Measurements from ENCODE around the gene SV2C. TPM values are rescaled to one million over a fixed set of nuclear protein-coding genes. Genes with fewer than 3 reads are reported as not detected.

The SV2C gene
- total RNA-seq, 1 experiment from 2014 or later = not detected

DNA sequence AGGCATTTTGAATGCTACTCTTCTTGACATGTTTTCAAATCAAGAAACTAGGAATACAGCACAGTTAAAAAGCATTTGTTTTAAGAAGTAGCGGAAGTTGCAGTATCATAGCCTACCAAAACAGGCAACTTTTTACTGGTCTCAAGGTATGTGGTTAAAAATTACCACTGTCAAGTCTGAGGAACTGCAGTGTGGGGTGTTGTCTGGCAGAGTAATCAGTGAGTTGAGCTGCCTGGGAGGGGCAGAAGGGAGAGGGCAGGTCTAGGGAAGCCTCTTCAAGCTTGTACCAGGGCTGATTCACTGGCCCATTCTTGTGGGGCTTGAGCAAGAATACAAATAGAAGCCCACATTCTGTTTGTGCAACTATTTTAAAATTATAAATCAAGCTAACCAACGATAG, 42.4 kb upstream of the SV2C start:
- Histone ChIP-seq H3K36me3 (ENCODE audit: control insufficient read depth in 1 of 2, insufficient read depth in 2 of 2, low read length in 2 of 2) (no peaks in the 10 kb centered on the region), H3K4me1 (ENCODE audit: control insufficient read depth in 1 of 2, insufficient read depth in 2 of 2, low read length in 2 of 2) (no peaks in the 10 kb centered on the region), H3K9me2 (ENCODE audit: insufficient read depth) (no peaks in the 10 kb centered on the region), H3K27me3 (ENCODE audit: insufficient read depth, low read length) (peaks cover 30% of the 10 kb centered on the region), H4K20me1 (ENCODE audit: insufficient read depth) (no peaks in the 10 kb centered on the region), H3K4me2 (ENCODE audit: low read length) (no peak overlapping the region), H3K4me3 (replicated peaks in 1 of 2; ENCODE audit: low read depth in 1 of 2, low read length in 2 of 2) (no peak overlapping the region), H3K9me3 (ENCODE audit: control insufficient read depth in 1 of 2, insufficient read depth in 1 of 2, low read depth in 1 of 2, low read length in 2 of 2) (no peaks in the 10 kb centered on the region), H3K27ac (ENCODE audit: low read depth, low read length) (no peak overlapping the region), H3K9ac (ENCODE audit: low read length) (no peak overlapping the region), H2AFZ (ENCODE audit: low read depth, low read length, poor library complexity, severe bottlenecking) (no peak overlapping the region), H3K79me2 (ENCODE audit: insufficient read depth, low read length) (no peaks in the 10 kb centered on the region)
- intact Hi-C loops (cut with micrococcal nuclease) = no loop called here
- DNase-seq (ENCODE audit: low read depth, low spot score) (no peak), ATAC-seq (no peak)
- CTCF ChIA-PET = no interaction called here
- POLR2A ChIA-PET = no interaction called here
- RAD21 ChIA-PET (ENCODE audit: low non-redundant PET in 1 of 2, low total read pairs in 2 of 2, uncharacterized antibody in 2 of 2, unreplicated experiment in 2 of 2) = no interaction called here
- TF ChIP-seq EZH2phosphoT487 (IDR thresholded peaks at IDR 0.05; ENCODE audit: borderline replicate concordance) (no peak), FOSL1 (IDR thresholded peaks at IDR 0.05; ENCODE audit: low read depth) (no peak), CTCF (IDR thresholded peaks at IDR 0.05 in 2 of 3, conservative IDR thresholded peaks at IDR 0.05 in 1 of 3; ENCODE audit: borderline replicate concordance in 1 of 3, insufficient read depth in 1 of 3, low read depth in 2 of 3, low read length in 2 of 3) (no peak), YY1 (IDR thresholded peaks at IDR 0.05; ENCODE audit: extremely low read depth, insufficient replicate concordance, low read depth, low read length) (no peak), SP1 (IDR thresholded peaks at IDR 0.05; ENCODE audit: low read depth) (no peak), CBX3 (IDR thresholded peaks at IDR 0.05; ENCODE audit: low read depth) (no peak), ELF1 (IDR thresholded peaks at IDR 0.05; ENCODE audit: borderline replicate concordance, low read depth) (no peak), SRF (IDR thresholded peaks at IDR 0.05; ENCODE audit: low read depth) (no peak)
- TF ChIP-seq, protein P1, sequence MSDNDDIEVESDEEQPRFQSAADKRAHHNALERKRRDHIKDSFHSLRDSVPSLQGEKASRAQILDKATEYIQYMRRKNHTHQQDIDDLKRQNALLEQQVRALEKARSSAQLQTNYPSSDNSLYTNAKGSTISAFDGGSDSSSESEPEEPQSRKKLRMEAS (IDR thresholded peaks at IDR 0.05) = no peak
- TF ChIP-seq, protein P2, sequence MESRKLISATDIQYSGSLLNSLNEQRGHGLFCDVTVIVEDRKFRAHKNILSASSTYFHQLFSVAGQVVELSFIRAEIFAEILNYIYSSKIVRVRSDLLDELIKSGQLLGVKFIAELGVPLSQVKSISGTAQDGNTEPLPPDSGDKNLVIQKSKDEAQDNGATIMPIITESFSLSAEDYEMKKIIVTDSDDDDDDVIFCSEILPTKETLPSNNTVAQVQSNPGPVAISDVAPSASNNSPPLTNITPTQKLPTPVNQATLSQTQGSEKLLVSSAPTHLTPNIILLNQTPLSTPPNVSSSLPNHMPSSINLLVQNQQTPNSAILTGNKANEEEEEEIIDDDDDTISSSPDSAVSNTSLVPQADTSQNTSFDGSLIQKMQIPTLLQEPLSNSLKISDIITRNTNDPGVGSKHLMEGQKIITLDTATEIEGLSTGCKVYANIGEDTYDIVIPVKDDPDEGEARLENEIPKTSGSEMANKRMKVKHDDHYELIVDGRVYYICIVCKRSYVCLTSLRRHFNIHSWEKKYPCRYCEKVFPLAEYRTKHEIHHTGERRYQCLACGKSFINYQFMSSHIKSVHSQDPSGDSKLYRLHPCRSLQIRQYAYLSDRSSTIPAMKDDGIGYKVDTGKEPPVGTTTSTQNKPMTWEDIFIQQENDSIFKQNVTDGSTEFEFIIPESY (IDR thresholded peaks at IDR 0.05; ENCODE audit: extremely low read depth, insufficient replicate concordance, low read length) = no peak
- BruUV-seq (replicated peaks) = no TSS peak

Data from HCT116 (cell line).